Measurements from ENCODE around the gene TMEM114. TPM values are rescaled to one million over a fixed set of nuclear protein-coding genes. Genes with fewer than 3 reads are reported as not detected.

Gene TMEM114
- not detected in 2 replicates for total RNA-seq (2014; rRNA removed; shearing (Covaris generic); ENCODE audit: low replicate concordance)

- H3K4me1 ChIP-seq (ENCODE audit: low read length), result no peaks in the 10 kb centered on the region
- no peak within 1 kb of the TSS for H3K27ac ChIP-seq (ENCODE audit: low read length)
- H2AFZ ChIP-seq (ENCODE audit: low read length), result no peak within 1 kb of the TSS
- DNase-seq, result no peak
- H3K79me2 ChIP-seq (ENCODE audit: low read length), result no peaks in the 10 kb centered on the region
- no peaks in the 10 kb centered on the region for H3K9me2 ChIP-seq (replicated peaks; ENCODE audit: insufficient read depth, low read length)
- H3K4me3 ChIP-seq (ENCODE audit: low read length), result no peak within 1 kb of the TSS
- no peaks in the 10 kb centered on the region for H3K9me3 ChIP-seq (ENCODE audit: low read length)
- H3K27me3 ChIP-seq (ENCODE audit: low read length), result no peaks in the 10 kb centered on the region
- no peak within 1 kb of the TSS for H3K4me2 ChIP-seq (ENCODE audit: low read depth, low read length, poor library complexity, severe bottlenecking)
- H3K9ac ChIP-seq (ENCODE audit: low read length), result no peak within 1 kb of the TSS
- no peaks in the 10 kb centered on the region for H3K36me3 ChIP-seq (ENCODE audit: insufficient read depth, low read length)
- no peaks in the 10 kb centered on the region for H4K20me1 ChIP-seq (ENCODE audit: insufficient read depth, low read depth, low read length)
Observed at GRCh38 chr16:8589900-8590688, at the start of gene TMEM114. TMEM114 (minus strand) TSS chr16:8590511; CDS start chr16:8589838, 673 bp downstream.

GRCh38 chr16:8639694-8640093 is 49.4 kb upstream of the TMEM114 start:
- H3K4me3 ChIP-seq (ENCODE audit: low read length), result no peak overlapping the region
- H3K79me2 ChIP-seq (ENCODE audit: low read length), result no peaks in the 10 kb centered on the region
- H2AFZ ChIP-seq (ENCODE audit: low read length), result no peak overlapping the region
- no peaks in the 10 kb centered on the region for H3K9me3 ChIP-seq (ENCODE audit: low read length)
- no peaks in the 10 kb centered on the region for H4K20me1 ChIP-seq (ENCODE audit: insufficient read depth, low read depth, low read length)
- no peaks in the 10 kb centered on the region for H3K9me2 ChIP-seq (replicated peaks; ENCODE audit: insufficient read depth, low read length)
- no peaks in the 10 kb centered on the region for H3K27me3 ChIP-seq (ENCODE audit: low read length)
- H3K4me1 ChIP-seq (ENCODE audit: low read length), result no peaks in the 10 kb centered on the region
- H3K4me2 ChIP-seq (ENCODE audit: low read depth, low read length, poor library complexity, severe bottlenecking), result no peak overlapping the region
- no peak overlapping the region for H3K27ac ChIP-seq (ENCODE audit: low read length)
- no peak overlapping the region for H3K9ac ChIP-seq (ENCODE audit: low read length)
- H3K36me3 ChIP-seq (ENCODE audit: insufficient read depth, low read length), result peaks cover 31% of the 10 kb centered on the region
- no peak for DNase-seq

GRCh38 chr16:8634991-8635736 is 44.9 kb upstream of the TMEM114 start:
- Histone ChIP-seq H3K9me3 (ENCODE audit: low read length) (no peaks in the 10 kb centered on the region), H2AFZ (ENCODE audit: low read length) (no peak overlapping the region), H3K79me2 (ENCODE audit: low read length) (no peaks in the 10 kb centered on the region), H3K27ac (ENCODE audit: low read length) (no peak overlapping the region), H3K27me3 (ENCODE audit: low read length) (no peaks in the 10 kb centered on the region), H3K4me1 (ENCODE audit: low read length) (no peaks in the 10 kb centered on the region), H3K9ac (ENCODE audit: low read length) (no peak overlapping the region), H3K9me2 (replicated peaks; ENCODE audit: insufficient read depth, low read length) (no peaks in the 10 kb centered on the region), H3K36me3 (ENCODE audit: insufficient read depth, low read length) (peaks cover 20% of the 10 kb centered on the region; the same call in 1 of the 2 replicates), H3K4me3 (ENCODE audit: low read length) (no peak overlapping the region), H4K20me1 (ENCODE audit: insufficient read depth, low read depth, low read length) (no peaks in the 10 kb centered on the region), H3K4me2 (ENCODE audit: low read depth, low read length, poor library complexity, severe bottlenecking) (no peak overlapping the region)
- DNase-seq, result peak; percentile 84

- H3K4me1 ChIP-seq (ENCODE audit: low read length), result no peaks in the 10 kb centered on the region
- H4K20me1 ChIP-seq (ENCODE audit: insufficient read depth, low read depth, low read length), result no peaks in the 10 kb centered on the region
- H2AFZ ChIP-seq (ENCODE audit: low read length), result no peak overlapping the region
- H3K9ac ChIP-seq (ENCODE audit: low read length), result no peak overlapping the region
- H3K9me3 ChIP-seq (ENCODE audit: low read length), result no peaks in the 10 kb centered on the region
- H3K36me3 ChIP-seq (ENCODE audit: insufficient read depth, low read length), result peaks cover 23% of the 10 kb centered on the region; the same call in 1 of the 2 replicates
- no peaks in the 10 kb centered on the region for H3K27me3 ChIP-seq (ENCODE audit: low read length)
- no peak overlapping the region for H3K4me3 ChIP-seq (ENCODE audit: low read length)
- no peak for DNase-seq
- H3K9me2 ChIP-seq (replicated peaks; ENCODE audit: insufficient read depth, low read length), result no peaks in the 10 kb centered on the region
- H3K27ac ChIP-seq (ENCODE audit: low read length), result no peak overlapping the region
- H3K4me2 ChIP-seq (ENCODE audit: low read depth, low read length, poor library complexity, severe bottlenecking), result no peak overlapping the region
- 0 out of 2 replicates have a peak, but pooled peaks cover 2% of the 10 kb centered on the region for H3K79me2 ChIP-seq (ENCODE audit: low read length)
Observed at GRCh38 chr16:8632675-8633182, 42.4 kb upstream of the TMEM114 start.

GRCh38 chr16:8631818-8632465 is 41.6 kb upstream of the TMEM114 start:
- Histone ChIP-seq H3K4me1 (ENCODE audit: low read length) (no peaks in the 10 kb centered on the region), H3K9me2 (replicated peaks; ENCODE audit: insufficient read depth, low read length) (no peaks in the 10 kb centered on the region), H3K4me3 (ENCODE audit: low read length) (no peak overlapping the region), H3K27me3 (ENCODE audit: low read length) (no peaks in the 10 kb centered on the region), H3K27ac (ENCODE audit: low read length) (no peak overlapping the region), H4K20me1 (ENCODE audit: insufficient read depth, low read depth, low read length) (no peaks in the 10 kb centered on the region), H3K36me3 (ENCODE audit: insufficient read depth, low read length) (peaks cover 23% of the 10 kb centered on the region; the same call in 1 of the 2 replicates), H3K4me2 (ENCODE audit: low read depth, low read length, poor library complexity, severe bottlenecking) (no peak overlapping the region), H3K79me2 (ENCODE audit: low read length) (0 out of 2 replicates have a peak, but pooled peaks cover 2% of the 10 kb centered on the region), H2AFZ (ENCODE audit: low read length) (no peak overlapping the region), H3K9ac (ENCODE audit: low read length) (no peak overlapping the region), H3K9me3 (ENCODE audit: low read length) (no peaks in the 10 kb centered on the region)
- no peak for DNase-seq

GRCh38 chr16:8631373-8631772 is 41.1 kb upstream of the TMEM114 start:
- Histone ChIP-seq H4K20me1 (ENCODE audit: insufficient read depth, low read depth, low read length) (no peaks in the 10 kb centered on the region), H3K4me1 (ENCODE audit: low read length) (no peaks in the 10 kb centered on the region), H3K9ac (ENCODE audit: low read length) (no peak overlapping the region), H3K27me3 (ENCODE audit: low read length) (no peaks in the 10 kb centered on the region), H3K27ac (ENCODE audit: low read length) (no peak overlapping the region), H3K36me3 (ENCODE audit: insufficient read depth, low read length) (peaks cover 17% of the 10 kb centered on the region; the same call in 1 of the 2 replicates), H3K79me2 (ENCODE audit: low read length) (0 out of 2 replicates have a peak, but pooled peaks cover 2% of the 10 kb centered on the region), H3K4me2 (ENCODE audit: low read depth, low read length, poor library complexity, severe bottlenecking) (no peak overlapping the region), H2AFZ (ENCODE audit: low read length) (no peak overlapping the region), H3K4me3 (ENCODE audit: low read length) (no peak overlapping the region), H3K9me2 (replicated peaks; ENCODE audit: insufficient read depth, low read length) (no peaks in the 10 kb centered on the region), H3K9me3 (ENCODE audit: low read length) (no peaks in the 10 kb centered on the region)
- no peak for DNase-seq

- no peak overlapping the region for H2AFZ ChIP-seq (ENCODE audit: low read length)
- H3K9me2 ChIP-seq (replicated peaks; ENCODE audit: insufficient read depth, low read length), result no peaks in the 10 kb centered on the region
- no peak overlapping the region for H3K9ac ChIP-seq (ENCODE audit: low read length)
- no peaks in the 10 kb centered on the region for H3K27me3 ChIP-seq (ENCODE audit: low read length)
- peaks cover 18% of the 10 kb centered on the region; the same call in 1 of the 2 replicates for H3K36me3 ChIP-seq (ENCODE audit: insufficient read depth, low read length)
- no peak overlapping the region for H3K4me3 ChIP-seq (ENCODE audit: low read length)
- DNase-seq, result no peak
- peaks cover 6% of the 10 kb centered on the region; the same call in 1 of the 2 replicates for H3K79me2 ChIP-seq (ENCODE audit: low read length)
- H3K9me3 ChIP-seq (ENCODE audit: low read length), result no peaks in the 10 kb centered on the region
- H3K4me1 ChIP-seq (ENCODE audit: low read length), result no peaks in the 10 kb centered on the region
- H3K27ac ChIP-seq (ENCODE audit: low read length), result no peak overlapping the region
- H3K4me2 ChIP-seq (ENCODE audit: low read depth, low read length, poor library complexity, severe bottlenecking), result no peak overlapping the region
- no peaks in the 10 kb centered on the region for H4K20me1 ChIP-seq (ENCODE audit: insufficient read depth, low read depth, low read length)
Observed at GRCh38 chr16:8630255-8630953, 40.1 kb upstream of the TMEM114 start.

Measured in Karpas-422 (cell line).